SK-N-SH (cell line): ENCODE results near the gene CDK15. TPM values are rescaled to one million over a fixed set of nuclear protein-coding genes. Genes with fewer than 3 reads are reported as not detected.

Experiments used
- CTCF ChIA-PET: fragments of 300-600, 350-600 bp; formaldehyde crosslinking; extraction: SDS; loops from one replicate; lab custom pipeline; 2021; lab: Yijun Ruan, JAX
- POLR2A ChIA-PET: fragments of 350-600 bp; sonication (Branson Sonifier 250); formaldehyde crosslinking; extraction: SDS; loops from one replicate; lab custom pipeline; 2020; ENCODE audit warnings: antibody characterized with exemption, inconsistent platforms; lab: Yijun Ruan, JAX
- DNase-seq: peaks from one replicate; pipeline ENCODE4 v3.0.0; 2012
- H2AFZ ChIP-seq: fragments of 200-600 bp; sonication (generic); 2 replicates; pipeline ENCODE4 v1.8.1; 2016; ENCODE audit warnings: antibody characterized with exemption, mild to moderate bottlenecking, low read depth
- H3F3A ChIP-seq: fragments of 200-600 bp; sonication (generic); replicated peaks from 2 replicates; pipeline ENCODE3; 2016; ENCODE audit warnings: antibody characterized with exemption, mild to moderate bottlenecking; ENCODE audit not compliant: insufficient read depth
- H3K27ac ChIP-seq, 2 experiments: fragments of 200-500 bp in 1 of 2; fragments of 200-600 bp in 1 of 2; sonication (Bioruptor generic) in 1 of 2; sonication (generic), shearing (Covaris generic) in 1 of 2; 2 replicates each; pipeline versions ENCODE4 v1.5.1 to v1.6.1; 2014 to 2016; ENCODE audit warnings: low read depth in 2 of 2, inconsistent platforms in 1 of 2, low read length in 1 of 2, mild to moderate bottlenecking in 1 of 2, mixed read lengths in 1 of 2
- H3K27me3 ChIP-seq: fragments of 200-600 bp; sonication (generic), shearing (Covaris generic); 2 replicates; pipeline ENCODE4 v1.6.1; 2016; ENCODE audit warnings: mixed run types; ENCODE audit not compliant: insufficient read depth
- H3K36me3 ChIP-seq, 2 experiments: fragments of 200-500 bp in 1 of 2; fragments of 200-600 bp in 1 of 2; sonication (Bioruptor generic) in 1 of 2; sonication (generic) in 1 of 2; replicated peaks in 1 of 2; 2 replicates each; pipeline versions ENCODE3 to v1.5.1; 2014 to 2016; ENCODE audit warnings: low read length in 1 of 2, mild to moderate bottlenecking in 1 of 2; ENCODE audit not compliant: insufficient read depth in 2 of 2, control insufficient read depth in 1 of 2
- H3K4me1 ChIP-seq, 2 experiments: fragments of 200-500 bp in 1 of 2; fragments of 200-600 bp in 1 of 2; sonication (Bioruptor generic) in 1 of 2; sonication (generic), shearing (Covaris generic) in 1 of 2; 2 replicates each; pipeline versions ENCODE4 v1.5.1 to v1.6.1; 2014 to 2016; ENCODE audit warnings: low read depth in 1 of 2, low read length in 1 of 2, mixed run types in 1 of 2; ENCODE audit not compliant: insufficient read depth in 2 of 2, control insufficient read depth in 1 of 2
- H3K4me2 ChIP-seq: fragments of 200-600 bp; sonication (generic), shearing (Covaris generic); 2 replicates; pipeline ENCODE4 v1.6.1; 2017; ENCODE audit warnings: mixed run types
- H3K4me3 ChIP-seq, 2 experiments: fragments of 200-500 bp in 1 of 2; fragments of 200-600 bp in 1 of 2; sonication (Bioruptor generic) in 1 of 2; sonication (generic), shearing (Covaris generic) in 1 of 2; 2 replicates each; pipeline versions ENCODE4 v1.5.1 to v1.8.1; 2014 to 2016; ENCODE audit warnings: low read depth in 2 of 2, inconsistent platforms in 1 of 2, low read length in 1 of 2, mild to moderate bottlenecking in 1 of 2, mixed read lengths in 1 of 2, moderate library complexity in 1 of 2
- H3K79me2 ChIP-seq: fragments of 200-600 bp; sonication (generic); 2 replicates; pipeline ENCODE4 v1.8.1; 2017; ENCODE audit warnings: mild to moderate bottlenecking; ENCODE audit not compliant: insufficient read depth
- H3K9ac ChIP-seq: fragments of 200-600 bp; sonication (generic); 2 replicates; pipeline ENCODE4 v1.6.1; 2017; ENCODE audit warnings: mixed run types
- H3K9me2 ChIP-seq: fragments of 200-600 bp; sonication (generic); 2 replicates; pipeline ENCODE4 v1.6.1; 2017; ENCODE audit warnings: mixed run types
- H3K9me3 ChIP-seq: fragments of 200-600 bp; sonication (generic); 2 replicates; pipeline ENCODE4 v1.6.1; 2017; ENCODE audit warnings: mixed run types, mild to moderate bottlenecking, moderate library complexity
- H4K20me1 ChIP-seq: fragments of 200-600 bp; sonication (generic); 2 replicates; pipeline ENCODE4 v1.6.1; 2017; ENCODE audit warnings: mild to moderate bottlenecking, mixed run types; ENCODE audit not compliant: insufficient read depth
- CHD2 ChIP-seq: fragments of 150-350 bp; IDR thresholded peaks from 2 replicates; pipeline ENCODE4 v1.6.1; 2018; ENCODE audit warnings: low read length; ENCODE audit not compliant: partially characterized antibody
- CTCF ChIP-seq: fragments of 200-600 bp; sonication (generic); IDR thresholded peaks from 2 replicates; pipeline ENCODE4 v1.6.1; 2017; ENCODE audit warnings: antibody characterized with exemption, mild to moderate bottlenecking, moderate library complexity
- EP300 ChIP-seq, 2 experiments: IDR thresholded peaks; 2 replicates each; pipeline versions ENCODE4 v1.4.0 to v1.6.1; 2012; ENCODE audit warnings: borderline replicate concordance in 1 of 2, low read depth in 1 of 2, low read length in 1 of 2
- EZH2phosphoT487 ChIP-seq: fragments of 200-600 bp; sonication (generic); IDR thresholded peaks from 2 replicates; pipeline ENCODE4 v1.6.1; 2017; ENCODE audit warnings: low read depth, mixed run types, mild to moderate bottlenecking, antibody characterized with exemption, moderate library complexity, borderline replicate concordance
- FOSL2 ChIP-seq: IDR thresholded peaks from 2 replicates; pipeline ENCODE4 v1.4.0; 2012; ENCODE audit warnings: low read depth, mild to moderate bottlenecking, moderate library complexity, borderline replicate concordance
- MAX ChIP-seq: IDR thresholded peaks from 2 replicates; pipeline ENCODE4 v1.4.0; 2012; ENCODE audit warnings: low read depth
- NRF1 ChIP-seq: IDR thresholded peaks from 2 replicates; pipeline ENCODE4 v1.6.1; 2012; ENCODE audit warnings: low read depth, mild to moderate bottlenecking, low read length
- RCOR1 ChIP-seq: fragments of 150-350 bp; IDR thresholded peaks from 2 replicates; pipeline ENCODE4 v1.6.1; 2017; ENCODE audit warnings: antibody characterized with exemption, low read length
- REST ChIP-seq: IDR thresholded peaks from 2 replicates; pipeline ENCODE4 v1.6.1; 2012; ENCODE audit warnings: mild to moderate bottlenecking, low read depth, low read length, moderate library complexity
- RFX5 ChIP-seq: IDR thresholded peaks from 2 replicates; pipeline ENCODE4 v1.6.1; 2012; ENCODE audit warnings: mild to moderate bottlenecking, improper control_type of control experiment, low read length
- RXRA ChIP-seq: IDR thresholded peaks from 2 replicates; pipeline ENCODE4 v1.4.0; 2012; ENCODE audit warnings: low read depth, mild to moderate bottlenecking, borderline replicate concordance
- TAF1 ChIP-seq: IDR thresholded peaks from 2 replicates; pipeline ENCODE4 v1.6.1; 2012; ENCODE audit warnings: low read depth, mild to moderate bottlenecking, low read length, moderate library complexity, borderline replicate concordance
- TEAD4 ChIP-seq: IDR thresholded peaks from 2 replicates; pipeline ENCODE4 v1.4.0; 2012; ENCODE audit warnings: mild to moderate bottlenecking, borderline replicate concordance; ENCODE audit not compliant: insufficient read depth
- USF1 ChIP-seq: IDR thresholded peaks from 2 replicates; pipeline ENCODE4 v1.4.0; 2012; ENCODE audit warnings: low read depth, borderline replicate concordance
- USF2 ChIP-seq: fragments of 150-350 bp; IDR thresholded peaks from 2 replicates; pipeline ENCODE4 v1.6.1; 2017; ENCODE audit warnings: antibody characterized with exemption, low read length, low read depth, borderline replicate concordance
- YY1 ChIP-seq: IDR thresholded peaks from 2 replicates; pipeline ENCODE4 v1.4.0; 2012; ENCODE audit warnings: low read depth, mild to moderate bottlenecking
- WGBS: methylation state at CpG from one replicate; pipeline ENCODE4 v1.1.6; 2017; ENCODE audit warnings: low lambda C conversion rate; 5-methylcytosine and 5-hydroxymethylcytosine counted together
- polyA plus RNA-seq, 3 experiments: library from polyadenylated mRNA; depleted of rRNA; stranded (reverse); fragments of >200 nt; gene quantifications; 2 replicates each; pipeline ENCODE4 v1.2.3, GENCODE V29; 2012
- TF ChIP-seq, protein P1 (sequence below): IDR thresholded peaks from 2 replicates; pipeline ENCODE4 v1.4.0; 2012; ENCODE audit warnings: low read depth, borderline replicate concordance

Gene CDK15
- polyA plus RNA-seq, 1 of the 3 experiments (the other 2 are of a cell fraction), result 1.8 TPM

DNA sequence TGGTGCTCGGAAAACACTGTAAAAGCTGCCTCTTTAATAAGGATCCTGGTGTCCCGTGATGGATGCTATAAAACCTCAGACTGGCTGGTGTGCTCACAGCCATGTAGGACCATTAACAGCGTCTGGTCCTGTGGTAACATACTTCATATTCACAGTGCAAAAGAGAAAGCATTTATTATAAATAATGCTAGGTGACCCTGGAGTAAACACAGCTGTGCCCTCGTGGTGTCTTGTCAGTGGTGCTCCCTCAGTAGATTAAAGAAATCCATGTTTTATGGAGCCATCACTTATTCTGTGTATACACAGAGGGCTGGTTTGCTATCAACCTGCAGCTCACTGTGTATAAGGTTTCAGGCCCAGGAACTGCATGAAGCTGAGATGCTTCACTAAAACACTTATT lies 106.9 kb downstream of the CDK15 start:
- no peaks in the 10 kb centered on the region for H3K9me3 ChIP-seq
- DNase-seq, result no peak
- H3K27me3 ChIP-seq, result no peaks in the 10 kb centered on the region
- no peaks in the 10 kb centered on the region for H3K36me3 ChIP-seq
- no peak overlapping the region for H3K4me3 ChIP-seq
- H2AFZ ChIP-seq, result no peak overlapping the region
- H3K79me2 ChIP-seq, result no peaks in the 10 kb centered on the region
- no peaks in the 10 kb centered on the region for H3K9me2 ChIP-seq
- ChIA-PET POLR2A (no interaction called here), CTCF (interaction anchor here (0.7 to 0.9 kb wide), 3 partner anchors 15 to 107 kb away, joined by 3 read pairs; no protein-coding TSS in a partner anchor)
- H3F3A ChIP-seq, result peaks cover 15% of the 10 kb centered on the region
- peaks cover 4 to 15% of the 10 kb centered on the region in 2 experiments; a peak in 3 of 4 replicates for H3K4me1 ChIP-seq
- no peaks in the 10 kb centered on the region for H4K20me1 ChIP-seq
- H3K9ac ChIP-seq, result no peak overlapping the region
- TF ChIP-seq REST (no peak), RFX5 (no peak), USF1 (no peak), NRF1 (no peak), USF2 (no peak), EP300 (IDR thresholded peaks at IDR 0.05; ENCODE audit: borderline replicate concordance in 1 of 2, low read depth in 1 of 2, low read length in 1 of 2) (no peak), YY1 (no peak), TEAD4 (no peak), MAX (no peak), EZH2phosphoT487 (no peak), CTCF (no peak), RCOR1 (no peak), FOSL2 (no peak), TAF1 (no peak), CHD2 (no peak), RXRA (no peak)
- TF ChIP-seq, protein P1, sequence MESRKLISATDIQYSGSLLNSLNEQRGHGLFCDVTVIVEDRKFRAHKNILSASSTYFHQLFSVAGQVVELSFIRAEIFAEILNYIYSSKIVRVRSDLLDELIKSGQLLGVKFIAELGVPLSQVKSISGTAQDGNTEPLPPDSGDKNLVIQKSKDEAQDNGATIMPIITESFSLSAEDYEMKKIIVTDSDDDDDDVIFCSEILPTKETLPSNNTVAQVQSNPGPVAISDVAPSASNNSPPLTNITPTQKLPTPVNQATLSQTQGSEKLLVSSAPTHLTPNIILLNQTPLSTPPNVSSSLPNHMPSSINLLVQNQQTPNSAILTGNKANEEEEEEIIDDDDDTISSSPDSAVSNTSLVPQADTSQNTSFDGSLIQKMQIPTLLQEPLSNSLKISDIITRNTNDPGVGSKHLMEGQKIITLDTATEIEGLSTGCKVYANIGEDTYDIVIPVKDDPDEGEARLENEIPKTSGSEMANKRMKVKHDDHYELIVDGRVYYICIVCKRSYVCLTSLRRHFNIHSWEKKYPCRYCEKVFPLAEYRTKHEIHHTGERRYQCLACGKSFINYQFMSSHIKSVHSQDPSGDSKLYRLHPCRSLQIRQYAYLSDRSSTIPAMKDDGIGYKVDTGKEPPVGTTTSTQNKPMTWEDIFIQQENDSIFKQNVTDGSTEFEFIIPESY, result no peak
- H3K27ac ChIP-seq, result no peak overlapping the region
- no peak overlapping the region for H3K4me2 ChIP-seq
- 83% methylated on average over 4 of the region's 4 CpGs for WGBS
